EH (cell line): ENCODE measurements around the gene MVK.

Experiments used
- DNase-seq: peaks from one replicate; pipeline ENCODE4 v3.0.0-alpha.2; 2015; ENCODE audit warnings: low read depth

The MVK gene

GRCh38 chr12:109566424-109566823 lies 7.2 kb upstream of the MVK start:
- no peak for DNase-seq

GRCh38 chr12:109567296-109567695 lies 6.3 kb upstream of the MVK start:
- no peak for DNase-seq

- no peak for DNase-seq
These were observed 5.6 kb upstream of the MVK start for GRCh38 chr12:109567967-109568366.

DNA sequence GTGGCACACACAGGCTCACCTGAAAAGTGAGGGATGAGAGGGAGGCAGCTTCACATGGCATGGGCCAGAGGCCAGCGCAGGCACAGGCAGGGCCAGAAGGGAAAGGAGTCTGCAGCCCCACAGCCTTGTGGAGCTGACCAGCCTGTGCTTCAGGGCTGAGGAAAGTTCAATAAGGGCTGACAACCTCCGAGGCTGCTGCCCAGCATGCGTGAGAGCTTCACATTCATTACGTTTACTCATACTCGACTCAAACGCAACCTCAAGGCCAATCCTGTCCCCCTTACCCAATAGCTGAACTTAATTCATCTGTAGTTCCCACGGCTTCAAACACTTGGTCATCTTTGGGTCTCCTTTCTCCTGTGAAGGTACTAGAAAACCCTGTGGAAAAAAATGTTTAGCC lies 5.1 kb upstream of the MVK start:
- DNase-seq, result no peak

GRCh38 chr12:109571773-109572505 lies 1.7 kb upstream of the MVK start:
- DNase-seq, result no peak

DNA sequence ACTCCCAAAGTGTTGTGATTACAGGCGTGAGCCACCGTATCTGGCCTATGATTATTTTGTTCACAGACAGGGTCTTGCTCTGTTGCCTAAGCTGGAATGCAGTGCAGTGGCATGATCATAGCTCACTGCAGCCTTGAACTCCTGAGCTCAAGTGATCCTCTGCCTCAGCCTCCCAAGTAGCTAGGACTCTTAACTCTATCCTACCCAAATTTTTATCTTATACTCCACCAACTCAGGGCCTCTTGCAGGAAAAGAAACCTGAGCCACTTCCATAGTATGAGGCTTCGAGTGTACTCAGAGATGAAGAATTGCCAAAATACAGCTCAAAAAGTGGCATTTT lies 1.1 kb upstream of the MVK start:
- DNase-seq, result no peak

DNA sequence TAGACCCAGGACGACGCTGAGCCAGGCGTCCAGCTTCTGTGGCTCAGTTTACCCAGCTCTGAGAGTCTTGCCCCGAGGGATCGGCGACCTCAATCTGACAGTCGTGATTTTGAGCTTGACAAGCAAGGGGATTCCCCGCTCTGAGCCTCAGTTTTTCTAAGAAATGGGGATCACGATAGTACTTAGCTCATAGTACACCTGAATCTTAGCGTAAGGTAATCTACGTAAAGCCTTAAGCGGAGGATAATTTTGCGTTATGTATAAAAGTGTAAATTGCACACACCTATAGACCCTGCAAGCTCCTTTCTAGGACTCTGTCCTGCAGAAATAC lies 285 bp downstream of the MVK start:
- DNase-seq, result no peak

DNA sequence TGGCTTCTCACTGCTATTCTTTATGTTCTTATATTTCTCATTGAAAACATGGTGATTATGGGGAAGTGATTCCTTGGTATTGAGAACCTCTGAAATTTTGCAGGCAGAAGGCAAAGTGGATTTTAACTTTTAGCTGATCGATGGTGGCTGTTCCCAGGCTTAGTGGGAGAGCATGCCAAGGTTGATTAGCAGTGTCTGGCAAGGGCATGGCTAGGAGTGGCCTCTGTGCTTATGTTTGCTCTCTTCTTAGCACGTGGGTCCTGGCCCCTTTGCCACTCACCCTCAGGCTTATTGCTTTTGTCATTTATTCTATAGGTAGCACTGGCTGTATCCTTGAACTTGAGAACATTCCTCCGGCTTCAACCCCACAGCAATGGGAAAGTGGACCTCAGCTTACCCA lies 2.1 kb downstream of the MVK start:
- DNase-seq, result no peak

DNA sequence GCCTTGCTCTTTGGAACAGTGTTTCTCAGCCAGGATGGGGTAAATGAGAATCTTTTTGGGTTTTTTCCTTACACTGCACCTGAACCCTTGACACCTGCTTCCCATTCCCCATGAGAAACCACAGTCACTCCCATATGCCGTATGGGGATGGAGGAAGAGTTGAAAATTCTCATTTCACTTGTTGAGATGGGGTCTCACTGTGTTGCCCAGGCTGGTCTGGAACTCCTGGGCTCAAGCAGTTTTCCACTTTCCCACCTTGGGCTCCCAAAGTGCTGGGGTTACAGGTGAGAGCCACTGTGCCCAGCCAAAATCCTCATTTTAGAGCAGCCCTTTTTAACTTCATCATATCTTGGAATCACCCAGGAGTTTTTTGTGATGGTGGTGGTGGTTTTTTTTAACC lies 3.7 kb downstream of the MVK start:
- DNase-seq, result no peak

- DNase-seq, result no peak
These were observed 4.8 kb downstream of the MVK start for GRCh38 chr12:109578330-109578927.

DNA sequence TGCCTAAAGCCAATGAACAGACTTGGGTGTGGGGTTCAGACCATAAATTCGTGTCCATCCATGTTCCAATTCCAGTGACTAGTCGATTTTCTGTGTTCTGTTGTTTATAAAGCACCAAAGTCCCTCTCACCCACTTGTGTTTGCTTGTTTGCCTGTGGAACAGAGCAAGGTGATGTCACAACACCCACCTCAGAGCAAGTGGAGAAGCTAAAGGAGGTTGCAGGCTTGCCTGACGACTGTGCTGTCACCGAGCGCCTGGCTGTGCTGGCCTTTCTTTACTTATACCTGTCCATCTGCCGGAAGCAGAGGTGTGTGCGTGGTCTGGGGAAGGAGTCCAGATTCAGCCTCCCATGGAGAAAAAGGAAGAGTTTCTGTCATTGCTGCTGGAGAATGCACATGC lies 6.0 kb downstream of the MVK start:
- no peak for DNase-seq

GRCh38 chr12:109580272-109580671 lies 6.7 kb downstream of the MVK start:
- no peak for DNase-seq

- no peak for DNase-seq
These were observed 7.2 kb downstream of the MVK start for GRCh38 chr12:109580684-109581333.

DNA sequence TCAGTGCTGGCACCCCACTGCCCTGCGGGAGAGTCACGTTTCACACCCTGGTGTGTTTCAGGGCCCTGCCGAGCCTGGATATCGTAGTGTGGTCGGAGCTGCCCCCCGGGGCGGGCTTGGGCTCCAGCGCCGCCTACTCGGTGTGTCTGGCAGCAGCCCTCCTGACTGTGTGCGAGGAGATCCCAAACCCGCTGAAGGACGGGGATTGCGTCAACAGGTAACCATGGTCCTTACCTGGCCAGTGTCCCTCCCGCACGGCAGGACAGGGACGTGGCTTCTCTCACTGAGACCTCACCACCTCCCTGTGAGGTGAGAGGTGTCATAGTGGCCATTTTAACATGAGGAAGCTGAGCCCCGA lies 7.7 kb downstream of the MVK start:
- no peak for DNase-seq

DNA sequence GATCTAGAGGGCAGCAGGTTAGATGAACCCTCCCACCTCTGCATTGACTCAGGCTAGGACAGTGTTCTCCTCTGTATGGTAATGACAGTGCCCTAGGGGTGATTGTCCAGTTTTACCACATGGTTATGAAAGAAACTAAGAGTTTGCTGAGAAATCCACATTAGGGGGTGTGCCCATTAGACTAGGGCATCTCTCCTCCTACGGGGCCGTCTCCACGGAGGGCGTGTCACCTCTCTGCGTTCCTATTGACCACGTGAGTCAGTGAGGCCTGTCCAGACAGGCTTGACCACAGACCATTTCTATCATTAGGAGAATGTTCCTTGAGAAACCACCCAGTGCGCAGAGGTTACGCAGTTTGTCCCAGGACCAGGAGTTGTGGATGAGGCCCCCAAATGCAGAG lies 8.3 kb downstream of the MVK start:
- DNase-seq, result peak; percentile 53

DNA sequence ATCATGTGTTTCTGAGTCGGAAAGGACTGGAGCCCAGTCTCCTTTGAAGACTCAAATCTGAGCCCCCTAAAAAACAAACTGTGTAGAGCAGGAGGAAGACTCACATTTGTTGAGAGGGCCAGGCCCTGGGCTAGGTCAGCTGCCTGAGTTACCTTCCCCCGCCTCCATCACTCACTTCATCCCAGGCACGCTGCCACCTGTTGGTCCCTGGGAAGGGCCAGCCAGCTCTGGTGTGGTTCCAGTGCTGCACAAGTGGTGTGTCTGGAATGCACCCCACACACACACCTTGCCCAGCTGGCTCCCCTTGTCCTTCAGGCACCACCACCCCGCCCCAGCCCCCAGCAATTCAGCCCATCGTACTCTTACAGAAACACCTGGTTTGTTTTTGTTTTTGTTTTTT lies 9.0 kb downstream of the MVK start:
- DNase-seq, result no peak

GRCh38 chr12:109583733-109584132 lies 10.1 kb downstream of the MVK start:
- no peak for DNase-seq

GRCh38 chr12:109586385-109587296 lies 13.0 kb downstream of the MVK start:
- no peak for DNase-seq

- DNase-seq, result no peak
These were observed 14.3 kb downstream of the MVK start for GRCh38 chr12:109587921-109588320.

- no peak for DNase-seq
These were observed 15.1 kb downstream of the MVK start for GRCh38 chr12:109588461-109589239.

- no peak for DNase-seq
These were observed 15.6 kb downstream of the MVK start for GRCh38 chr12:109589240-109589590.

DNA sequence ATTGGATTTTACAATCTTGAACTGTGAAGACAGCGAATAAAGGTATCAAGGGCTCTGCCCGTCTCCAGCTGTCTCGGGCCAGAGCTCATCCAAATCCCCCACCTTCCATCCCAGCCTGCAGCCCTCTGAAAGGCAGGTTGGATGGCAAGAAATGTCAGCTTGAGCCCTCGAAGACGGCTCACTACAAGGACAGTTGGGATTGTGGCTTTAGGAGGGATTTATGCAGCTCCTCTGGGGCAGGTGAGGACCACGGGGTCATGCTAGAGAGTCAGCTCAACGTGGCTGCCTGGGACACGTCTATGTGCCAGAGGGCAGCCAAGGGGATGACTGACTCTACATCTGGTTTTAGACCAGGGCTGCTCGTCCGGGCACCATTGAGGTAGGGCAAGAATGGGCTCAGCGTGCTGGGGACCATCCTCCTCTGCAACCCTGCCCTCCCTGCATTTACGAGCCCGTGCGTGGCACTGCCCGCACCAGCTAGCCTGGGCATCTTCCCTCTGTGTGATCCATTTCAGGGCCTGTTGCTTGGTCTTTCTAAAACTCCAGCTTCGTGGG lies 16.2 kb downstream of the MVK start:
- no peak for DNase-seq
